ENCODE data around the gene SDCCAG8.

Gene SDCCAG8

DNA sequence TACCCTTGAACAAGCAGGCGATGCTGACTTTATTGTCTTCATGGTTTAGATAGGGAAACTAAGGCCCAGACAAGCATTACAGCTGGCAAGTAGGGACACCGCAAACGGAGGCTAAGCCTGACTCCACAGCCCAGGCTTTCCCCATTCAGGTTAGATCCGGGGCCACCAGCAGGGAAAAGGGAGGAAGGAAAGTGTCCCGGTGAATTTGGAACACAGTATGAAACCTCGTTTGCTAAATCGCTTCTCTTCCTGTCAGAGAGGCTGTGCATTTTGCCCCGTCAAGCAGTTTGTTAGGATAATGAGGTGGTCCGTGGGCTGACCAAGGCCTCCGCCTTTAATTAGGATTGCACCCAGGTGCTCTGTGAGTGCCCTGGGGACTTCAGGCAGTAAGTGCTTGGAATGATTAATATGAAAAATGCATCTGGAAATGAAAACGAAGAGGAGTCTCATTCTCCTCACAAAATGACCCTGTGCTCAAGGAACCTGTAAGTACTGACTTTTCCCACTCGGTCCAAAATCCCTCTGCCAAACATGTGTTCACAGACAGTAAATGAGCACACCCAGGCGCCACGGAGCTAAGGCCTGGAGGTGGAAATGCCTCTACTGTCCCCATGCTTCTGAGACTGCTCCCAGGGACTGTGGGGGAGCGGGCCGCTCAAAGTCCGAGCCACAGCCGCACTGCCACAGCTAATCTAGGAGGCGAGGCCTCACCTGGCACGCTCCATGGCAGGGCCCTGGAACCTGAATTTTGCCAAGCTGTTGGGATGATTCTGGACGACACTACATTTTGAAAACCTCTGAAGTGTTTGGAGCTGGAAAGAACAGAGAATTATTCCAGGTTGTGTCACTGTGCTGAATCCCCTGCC, 234.1 kb downstream of the SDCCAG8 start:
- no peak for DNase-seq

- DNase-seq = no peak
These were observed 235.2 kb downstream of the SDCCAG8 start for GRCh38 chr1:243490748-243491686.

GRCh38 chr1:243493156-243494129, 237.6 kb downstream of the SDCCAG8 start:
- no peak for DNase-seq

GRCh38 chr1:243494741-243495431, 239.0 kb downstream of the SDCCAG8 start:
- DNase-seq = no peak

DNA sequence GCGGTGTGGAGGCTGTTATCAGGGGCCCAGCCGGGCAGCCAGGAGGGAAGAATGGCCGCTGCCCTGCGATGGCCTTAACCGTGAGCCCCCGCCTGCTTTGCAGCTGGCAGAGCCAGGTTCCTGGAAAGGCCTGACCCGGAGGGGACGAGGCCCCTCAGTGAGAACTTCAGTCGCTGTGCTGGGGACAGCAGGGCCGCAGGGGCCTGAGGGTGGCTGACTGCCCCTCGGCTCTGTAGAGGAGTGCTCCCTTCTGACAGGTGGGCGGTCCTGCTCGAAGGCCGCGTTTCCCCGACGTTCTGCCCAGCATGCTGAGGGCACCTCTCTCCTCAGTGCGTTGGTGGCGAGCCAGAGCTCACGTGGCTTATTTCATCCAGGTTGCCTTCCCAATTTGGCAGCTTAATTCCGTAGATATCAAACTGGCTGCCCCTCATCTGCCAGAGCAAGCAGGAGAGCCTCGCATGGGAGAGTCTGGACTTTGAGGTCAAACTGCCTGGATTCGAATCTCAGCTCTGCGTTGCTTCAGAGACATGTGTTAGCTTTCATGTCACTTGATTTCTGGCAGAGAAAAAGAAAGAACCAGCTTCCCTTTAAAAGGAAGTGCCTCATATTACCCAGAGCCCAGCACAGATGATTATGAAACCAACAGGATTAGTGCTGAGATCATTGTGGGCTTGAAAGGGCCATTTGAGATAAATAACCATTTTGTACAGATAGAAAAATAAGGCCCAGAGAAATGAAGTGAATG, 239.8 kb downstream of the SDCCAG8 start:
- no peak for DNase-seq

- DNase-seq = no peak
These were observed 240.4 kb downstream of the SDCCAG8 start for GRCh38 chr1:243496187-243496646.

DNA sequence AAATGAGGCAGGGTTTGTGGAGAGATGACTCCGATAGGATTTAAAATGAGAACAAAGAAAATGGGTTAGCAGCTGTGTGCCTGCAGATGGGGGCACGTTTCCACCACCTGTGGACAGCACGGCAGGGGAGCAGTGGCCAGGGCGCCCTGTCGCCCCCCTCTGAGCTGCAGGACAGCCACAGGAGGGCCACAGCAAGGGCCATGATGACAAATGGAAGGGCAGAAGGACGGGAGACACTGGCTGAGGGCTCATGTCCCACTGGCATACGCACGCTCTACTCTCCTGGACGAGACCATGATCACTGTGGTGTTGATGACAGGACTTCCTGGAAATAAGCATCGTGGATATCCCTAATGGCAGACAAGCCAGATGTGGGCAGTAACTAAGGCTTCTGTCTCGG, 241.0 kb downstream of the SDCCAG8 start:
- DNase-seq = no peak

- no peak for DNase-seq
These were observed 242.3 kb downstream of the SDCCAG8 start for GRCh38 chr1:243497939-243498681.

DNA sequence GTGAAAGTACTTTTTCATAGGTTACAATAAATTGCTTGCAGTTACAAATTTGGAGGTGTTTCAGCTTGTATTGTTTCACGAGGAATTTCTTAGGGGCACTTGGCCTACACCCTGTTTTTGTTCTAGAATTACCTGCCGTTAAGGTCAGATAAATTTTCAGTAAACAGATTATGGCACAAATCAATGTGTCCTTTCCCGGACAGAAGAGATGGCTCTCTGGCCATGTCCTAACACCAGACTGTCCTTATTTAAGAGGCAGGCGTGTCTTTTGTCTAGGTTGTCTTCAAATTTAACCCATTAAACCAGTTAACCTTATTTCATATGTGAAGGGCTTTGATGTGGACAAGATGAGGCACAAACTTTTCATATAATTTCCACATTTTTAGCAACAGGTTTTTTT, 243.4 kb downstream of the SDCCAG8 start:
- no peak for DNase-seq

DNA sequence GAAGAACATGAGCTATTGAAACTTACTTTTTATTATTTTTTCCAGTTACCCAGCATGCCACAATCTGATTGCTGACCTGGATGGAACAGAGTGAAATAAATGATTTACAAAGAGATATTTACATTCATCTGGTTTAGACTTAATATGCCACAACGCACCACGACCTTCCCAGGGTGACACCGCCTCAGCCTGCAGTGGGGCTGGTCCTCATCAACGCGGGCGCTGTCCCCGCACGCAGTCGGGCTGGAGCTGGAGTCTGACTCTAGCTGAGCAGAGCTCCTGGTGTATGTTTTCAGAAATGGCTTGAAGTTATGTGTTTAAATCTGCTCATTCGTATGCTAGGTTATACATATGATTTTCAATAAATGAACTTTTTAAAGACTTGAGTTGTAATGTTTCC, 243.9 kb downstream of the SDCCAG8 start:
- no peak for DNase-seq

- no peak for DNase-seq
These were observed 244.7 kb downstream of the SDCCAG8 start for GRCh38 chr1:243500512-243500911.

DNA sequence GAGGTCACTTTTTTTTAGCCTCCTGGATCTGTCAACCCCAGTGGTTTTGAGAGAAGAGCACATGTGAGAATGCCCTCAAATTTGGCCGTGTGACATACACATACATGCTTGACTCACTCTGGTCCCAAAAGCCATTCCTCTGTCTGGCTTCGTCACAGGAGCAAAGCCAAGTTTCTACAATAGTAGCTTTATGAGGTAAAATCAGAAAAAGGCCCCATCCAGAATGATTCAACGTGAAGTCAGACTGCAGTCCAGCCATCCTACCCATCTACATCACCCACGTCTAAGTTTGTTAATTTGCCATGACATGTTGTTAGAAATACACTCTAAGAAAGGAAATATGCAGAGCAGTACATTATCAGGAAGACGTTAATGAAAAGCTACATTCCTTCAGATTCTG, 245.2 kb downstream of the SDCCAG8 start:
- no peak for DNase-seq

DNA sequence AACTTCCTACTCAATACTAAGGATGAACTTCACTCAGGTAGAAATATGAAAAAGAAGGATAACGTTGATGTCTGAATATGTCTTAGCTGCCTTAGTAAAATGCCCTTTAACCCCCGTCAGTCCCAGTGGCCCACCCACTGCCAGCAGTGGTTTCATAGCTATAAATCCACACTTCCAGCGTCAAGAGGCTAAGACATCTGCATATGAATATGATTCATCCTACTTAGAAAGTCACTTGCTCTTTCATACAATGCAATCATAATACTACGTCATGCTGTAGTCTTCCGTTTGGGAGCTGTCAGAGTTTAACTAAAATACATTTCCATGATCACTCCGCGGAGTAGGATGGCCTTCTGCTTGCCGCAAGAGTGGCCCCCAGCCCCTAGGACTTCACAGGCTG, 247.3 kb downstream of the SDCCAG8 start:
- no peak for DNase-seq

GRCh38 chr1:243505986-243506689, 250.3 kb downstream of the SDCCAG8 start:
- DNase-seq = no peak

- DNase-seq = no peak
These were observed 251.3 kb downstream of the SDCCAG8 start for GRCh38 chr1:243507001-243507671.

GRCh38 chr1:243507672-243508302, 251.9 kb downstream of the SDCCAG8 start:
- no peak for DNase-seq

- no peak for DNase-seq
These were observed 252.5 kb downstream of the SDCCAG8 start for GRCh38 chr1:243508303-243508713.

DNA sequence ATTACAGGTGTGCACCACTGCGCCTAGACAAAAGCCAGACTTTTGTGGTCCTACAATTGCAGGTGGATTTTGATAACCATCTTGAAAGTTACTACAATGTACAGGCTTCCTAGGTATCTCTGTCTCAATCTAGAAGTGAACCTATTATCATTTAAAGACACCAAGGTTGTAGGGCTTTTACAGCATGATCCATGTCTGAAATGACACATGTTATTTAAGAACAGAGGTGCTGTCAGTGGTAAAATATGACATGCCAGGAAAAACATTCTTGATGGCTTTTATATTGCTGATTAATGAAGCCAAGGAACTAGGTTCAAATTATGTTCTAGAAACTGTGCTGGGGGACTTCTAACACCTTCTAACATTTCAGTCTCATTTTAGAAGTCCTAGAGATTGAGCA, 253.1 kb downstream of the SDCCAG8 start:
- no peak for DNase-seq

GRCh38 chr1:243510928-243511327, 255.1 kb downstream of the SDCCAG8 start:
- DNase-seq = no peak
